Upper lobe of right lung (tissue), 1 donor: Measurements from ENCODE around the gene SLC44A5. TPM values are rescaled to one million over a fixed set of nuclear protein-coding genes. Genes with fewer than 3 reads are reported as not detected.
"Not testable (repeated sequence)": the region's sequence is repeated elsewhere in the genome, so short reads cannot be mapped to it uniquely, and the experiment has no call there.

Experiments
- ATAC-seq: fragments of 200-7000 bp; cut with Tn5 transposase; one replicate; pipeline ENCODE4 v1.9.1; 2020; ENCODE audit warnings: mild to moderate bottlenecking, moderate library complexity
- DNase-seq: peaks from one replicate; pipeline ENCODE4 v3.0.0-alpha.2; 2020
- H3K27ac ChIP-seq: fragments of 200-600 bp; one replicate; pipeline ENCODE4 v1.8.0; 2022
- H3K27me3 ChIP-seq: fragments of 200-600 bp; one replicate; pipeline ENCODE4 v1.8.0; 2022; ENCODE audit warnings: mild to moderate bottlenecking
- H3K36me3 ChIP-seq: fragments of 200-600 bp; one replicate; pipeline ENCODE4 v1.8.0; 2022
- H3K4me1 ChIP-seq: fragments of 200-600 bp; one replicate; pipeline ENCODE4 v1.8.0; 2022
- H3K4me3 ChIP-seq: fragments of 200-600 bp; one replicate; pipeline ENCODE4 v1.8.0; 2022; ENCODE audit warnings: mild to moderate bottlenecking
- H3K9me3 ChIP-seq: fragments of 200-600 bp; one replicate; pipeline ENCODE4 v1.8.0; 2022
- intact Hi-C: fragments of 100-400 bp; cut with DNase I; formaldehyde crosslinking; loops from one replicate; pipeline ENCODE4 v1.11.0; 2022
- total RNA-seq: library from RNA; stranded (reverse); fragmentation: NEBNext Ultra II Directional; extraction: Animal tissue kit (Norgen Biotek cat#: 25700); gene quantifications from one replicate; pipeline ENCODE4 v1.2.1, GENCODE V29; 2021
- TF ChIP-seq, protein P1 (sequence below): fragments of 200-600 bp; IDR thresholded peaks from one replicate; pipeline ENCODE4 v1.8.0; 2022; ENCODE audit warnings: antibody characterized with exemption
- donor health status: DM: no; HTN: yes; CAD: no; lungs with severe emphysema.

The SLC44A5 gene
- total RNA-seq, 1 donor from 2014 or later = 0.55 TPM

- H3K36me3 ChIP-seq = no peaks in the 10 kb centered on the region
- H3K4me1 ChIP-seq = no peaks in the 10 kb centered on the region
- TF ChIP-seq, protein P1, sequence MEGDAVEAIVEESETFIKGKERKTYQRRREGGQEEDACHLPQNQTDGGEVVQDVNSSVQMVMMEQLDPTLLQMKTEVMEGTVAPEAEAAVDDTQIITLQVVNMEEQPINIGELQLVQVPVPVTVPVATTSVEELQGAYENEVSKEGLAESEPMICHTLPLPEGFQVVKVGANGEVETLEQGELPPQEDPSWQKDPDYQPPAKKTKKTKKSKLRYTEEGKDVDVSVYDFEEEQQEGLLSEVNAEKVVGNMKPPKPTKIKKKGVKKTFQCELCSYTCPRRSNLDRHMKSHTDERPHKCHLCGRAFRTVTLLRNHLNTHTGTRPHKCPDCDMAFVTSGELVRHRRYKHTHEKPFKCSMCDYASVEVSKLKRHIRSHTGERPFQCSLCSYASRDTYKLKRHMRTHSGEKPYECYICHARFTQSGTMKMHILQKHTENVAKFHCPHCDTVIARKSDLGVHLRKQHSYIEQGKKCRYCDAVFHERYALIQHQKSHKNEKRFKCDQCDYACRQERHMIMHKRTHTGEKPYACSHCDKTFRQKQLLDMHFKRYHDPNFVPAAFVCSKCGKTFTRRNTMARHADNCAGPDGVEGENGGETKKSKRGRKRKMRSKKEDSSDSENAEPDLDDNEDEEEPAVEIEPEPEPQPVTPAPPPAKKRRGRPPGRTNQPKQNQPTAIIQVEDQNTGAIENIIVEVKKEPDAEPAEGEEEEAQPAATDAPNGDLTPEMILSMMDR = peak; percentile 60
- no peak overlapping the region for H3K4me3 ChIP-seq
- intact Hi-C loops = loop anchor here (10.0 kb wide), 1 partner anchor 429 kb away; no protein-coding TSS in a partner anchor
- H3K27me3 ChIP-seq = no peaks in the 10 kb centered on the region
- H3K27ac ChIP-seq = no peak overlapping the region
- DNase-seq = no peak
- no peaks in the 10 kb centered on the region for H3K9me3 ChIP-seq
- ATAC-seq = peak; percentile 79
These were observed 407.3 kb downstream of the SLC44A5 start for GRCh38 chr1:75203415-75204277.

GRCh38 chr1:75202751-75203150 is 408.2 kb downstream of the SLC44A5 start:
- Histone ChIP-seq H3K27ac (no peak overlapping the region), H3K9me3 (no peaks in the 10 kb centered on the region), H3K4me1 (no peaks in the 10 kb centered on the region), H3K4me3 (no peak overlapping the region), H3K27me3 (no peaks in the 10 kb centered on the region), H3K36me3 (no peaks in the 10 kb centered on the region)
- ATAC-seq (no peak), DNase-seq (no peak)
- intact Hi-C loops = loop anchor here (10.0 kb wide), 1 partner anchor 428 kb away; no protein-coding TSS in a partner anchor
- TF ChIP-seq, protein P1 = no peak

GRCh38 chr1:75198761-75199160 is 412.2 kb downstream of the SLC44A5 start:
- H3K36me3 ChIP-seq = no peaks in the 10 kb centered on the region
- no peaks in the 10 kb centered on the region for H3K4me1 ChIP-seq
- TF ChIP-seq, protein P1 = no peak
- H3K27me3 ChIP-seq = peaks cover 5% of the 10 kb centered on the region
- H3K27ac ChIP-seq = no peak overlapping the region
- ATAC-seq (no peak), DNase-seq (no peak)
- no peak overlapping the region for H3K4me3 ChIP-seq
- H3K9me3 ChIP-seq = no peaks in the 10 kb centered on the region
- intact Hi-C loops = no loop called here

GRCh38 chr1:75198163-75198562 is 412.8 kb downstream of the SLC44A5 start:
- no peaks in the 10 kb centered on the region for H3K4me1 ChIP-seq
- TF ChIP-seq, protein P1 = no peak
- H3K27ac ChIP-seq = no peak overlapping the region
- no peak overlapping the region for H3K4me3 ChIP-seq
- no peak for ATAC-seq
- H3K36me3 ChIP-seq = no peaks in the 10 kb centered on the region
- DNase-seq = no peak
- peaks cover 5% of the 10 kb centered on the region for H3K27me3 ChIP-seq
- no peaks in the 10 kb centered on the region for H3K9me3 ChIP-seq
- intact Hi-C loops = no loop called here

DNA sequence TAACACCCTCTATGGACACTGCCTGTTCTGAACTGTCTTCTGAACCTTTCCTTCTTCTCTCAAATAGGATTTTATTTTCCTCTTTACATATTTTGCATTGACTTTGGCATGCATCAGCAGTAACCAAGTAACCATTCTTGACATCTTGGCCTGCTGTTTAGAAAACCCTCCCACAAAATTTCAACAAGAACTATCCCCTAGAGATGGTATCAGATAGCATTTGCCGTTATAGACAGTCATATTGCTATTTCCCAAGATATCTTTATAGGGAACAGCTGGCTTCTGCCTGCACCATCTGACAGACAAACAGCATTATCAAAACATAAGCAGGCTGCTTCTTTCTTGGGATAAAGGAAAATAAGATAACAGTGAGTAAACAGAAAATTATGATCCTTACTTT is 422.0 kb downstream of the SLC44A5 start:
- Histone ChIP-seq H3K4me1 (no peaks in the 10 kb centered on the region), H3K36me3 (no peaks in the 10 kb centered on the region), H3K27me3 (no peaks in the 10 kb centered on the region), H3K9me3 (no peaks in the 10 kb centered on the region), H3K4me3 (no peak overlapping the region), H3K27ac (no peak overlapping the region)
- intact Hi-C loops = no loop called here
- no peak for ATAC-seq
- DNase-seq = no peak
- TF ChIP-seq, protein P1 = no peak

DNA sequence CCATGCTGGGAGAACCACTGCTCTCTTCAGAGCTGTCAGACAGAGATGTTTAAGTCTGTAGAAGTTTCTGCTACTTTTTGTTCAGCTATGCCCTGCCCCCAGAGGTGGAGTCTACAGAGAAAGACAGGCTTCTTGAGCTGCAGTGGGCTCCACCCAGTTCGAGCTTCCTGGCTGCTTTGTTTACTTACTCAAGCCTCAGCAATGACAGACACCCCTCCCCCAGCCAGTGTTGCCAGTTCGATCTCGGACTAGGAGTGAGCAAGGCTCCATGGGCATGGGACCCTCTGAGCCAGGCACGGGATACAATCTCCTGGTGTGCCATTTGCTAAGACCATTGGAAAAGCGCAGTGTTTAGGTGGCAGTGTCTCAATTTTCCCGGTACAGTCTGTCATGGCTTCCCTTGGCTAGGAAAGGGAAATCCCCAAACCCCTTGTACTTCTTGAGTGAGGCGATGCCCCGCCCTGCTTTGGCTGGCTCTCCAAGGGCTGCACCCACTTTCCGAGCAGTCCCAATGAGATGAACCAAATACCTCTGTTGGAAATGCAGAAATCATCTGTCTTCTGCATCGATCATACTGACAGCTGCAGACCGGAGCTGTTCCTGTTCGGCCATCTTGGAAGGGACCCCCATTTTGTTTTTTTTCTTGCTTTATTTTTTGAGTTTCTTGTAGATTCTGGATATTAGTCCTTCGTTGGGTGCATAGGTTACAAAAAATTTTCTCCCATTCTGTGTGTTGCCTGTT is 429.5 kb downstream of the SLC44A5 start:
- intact Hi-C loops, H3K27ac ChIP-seq, H3K4me3 ChIP-seq, H3K36me3 ChIP-seq, H3K27me3 ChIP-seq, H3K4me1 ChIP-seq, DNase-seq, H3K9me3 ChIP-seq, ATAC-seq: not testable (repeated sequence)
